SK-N-MC (cell line): Measurements from ENCODE around the gene NLGN1.

Experiments used
- EZH2 ChIP-seq: fragments of 200-600 bp; sonication (generic); IDR thresholded peaks from one replicate; pipeline ENCODE4 v1.6.1; 2017; ENCODE audit warnings: antibody characterized with exemption
- POLR2AphosphoS5 ChIP-seq: IDR thresholded peaks from 2 replicates; pipeline ENCODE4 v1.6.1; 2012; ENCODE audit warnings: mild to moderate bottlenecking, low read depth, low read length, borderline replicate concordance

- no peak for TF ChIP-seq POLR2AphosphoS5
- TF ChIP-seq EZH2, result no peak
These were observed 334.7 kb downstream of the NLGN1 start for GRCh38 chr3:173732237-173732636.
